Suppressor macrophage treated with lipopolysaccharide for 4 hours (primary cell): ENCODE data around the gene CD99L2.
A peak's percentile ranks its signal among the peaks of the same experiment; 100 is the strongest.

ENCODE experiments used
- DNase-seq: peaks from one replicate; pipeline ENCODE4 v3.0.0-alpha.2; 2020

CD99L2 gene

DNA sequence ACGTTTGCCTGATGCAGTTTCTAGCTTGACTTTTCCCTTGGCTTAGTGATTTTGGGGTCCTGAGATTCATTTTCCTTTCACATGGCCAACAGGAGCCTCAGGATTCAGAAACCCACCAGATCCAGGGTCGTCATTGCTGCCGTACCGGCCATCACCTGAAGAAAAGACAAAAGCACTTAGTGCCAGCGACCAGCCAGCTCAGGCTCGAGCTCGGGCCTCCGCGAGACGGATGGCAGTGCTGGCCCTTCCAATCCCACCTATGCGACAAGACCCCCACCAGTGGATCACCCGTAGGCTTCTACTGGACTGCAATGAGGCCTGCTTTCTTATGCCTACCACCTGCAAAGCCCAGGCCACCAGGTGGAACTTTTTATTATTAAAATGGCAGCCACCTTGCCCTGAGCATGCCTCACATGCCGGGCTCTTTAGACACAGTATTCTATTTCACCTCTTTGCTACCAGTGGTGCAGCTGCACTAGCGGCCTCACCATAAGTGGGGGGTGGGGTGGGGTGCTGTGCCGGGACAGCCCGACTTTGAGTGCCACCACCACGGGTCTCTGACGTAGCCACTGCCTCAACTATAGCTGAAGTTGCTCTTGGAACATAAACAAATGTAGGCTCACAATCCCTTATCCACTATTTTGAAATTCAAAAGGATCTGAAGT lies 121.0 kb downstream of the CD99L2 start:
- DNase-seq = no peak

GRCh38 chrX:150775569-150776350 lies 122.7 kb downstream of the CD99L2 start:
- DNase-seq = no peak

DNA sequence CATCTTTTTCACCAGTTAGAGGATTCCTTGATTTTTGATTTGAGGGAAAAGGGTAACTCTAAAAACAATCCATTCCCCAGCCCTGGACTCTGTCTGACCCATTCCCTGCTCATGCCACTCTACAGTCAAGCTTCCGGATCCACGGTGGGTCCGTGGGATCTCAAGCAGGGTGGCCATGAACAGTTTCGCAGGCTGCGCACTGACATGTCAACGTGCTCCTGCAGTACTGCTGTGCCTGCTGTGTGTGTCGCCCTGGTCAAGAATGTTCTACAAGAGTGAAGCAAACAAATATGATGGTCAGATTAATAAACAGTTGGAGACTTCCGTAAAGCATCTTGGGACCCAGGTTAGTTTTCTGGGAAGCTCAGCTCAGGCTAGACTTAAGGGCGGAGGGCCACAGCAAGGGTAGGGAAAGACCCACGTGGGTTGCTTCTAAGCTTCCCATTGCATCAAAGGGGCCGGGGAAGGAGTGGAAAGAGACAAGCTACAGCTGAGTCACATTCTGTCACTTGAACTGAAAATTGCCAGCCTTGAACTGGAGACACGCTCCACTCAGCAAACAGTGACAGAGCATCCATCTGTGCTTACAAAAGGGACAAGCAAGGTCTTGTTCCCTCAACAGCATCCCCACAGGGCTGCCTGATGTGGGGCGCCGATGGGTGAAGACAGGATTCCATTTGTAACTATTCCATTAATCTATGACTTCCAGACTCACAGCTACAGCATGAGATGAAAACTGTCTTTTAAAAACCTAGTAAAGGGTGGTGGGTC lies 123.5 kb downstream of the CD99L2 start:
- DNase-seq = no peak

- DNase-seq = no peak
Measured at GRCh38 chrX:150773634-150774033, 124.8 kb downstream of the CD99L2 start.

DNA sequence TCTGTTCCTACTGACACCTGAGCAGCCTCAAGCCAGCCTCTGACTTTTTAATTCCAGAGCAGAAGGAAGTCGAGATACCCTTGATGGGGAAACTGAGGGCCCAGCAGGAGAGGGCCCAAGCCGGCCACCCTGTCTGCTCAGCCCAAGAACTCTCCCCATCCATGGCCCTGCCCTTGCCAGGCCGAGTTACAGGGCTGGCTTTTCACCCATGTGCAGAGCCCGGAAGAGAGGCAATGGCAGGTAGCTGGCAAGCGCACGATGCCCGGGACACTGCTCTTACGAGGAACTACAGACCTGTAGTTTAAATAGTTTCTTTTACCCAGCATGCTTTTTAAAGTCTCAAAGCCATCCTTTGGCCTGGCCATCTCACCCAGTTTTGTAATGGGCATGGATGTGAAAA lies 125.4 kb downstream of the CD99L2 start:
- DNase-seq = no peak

DNA sequence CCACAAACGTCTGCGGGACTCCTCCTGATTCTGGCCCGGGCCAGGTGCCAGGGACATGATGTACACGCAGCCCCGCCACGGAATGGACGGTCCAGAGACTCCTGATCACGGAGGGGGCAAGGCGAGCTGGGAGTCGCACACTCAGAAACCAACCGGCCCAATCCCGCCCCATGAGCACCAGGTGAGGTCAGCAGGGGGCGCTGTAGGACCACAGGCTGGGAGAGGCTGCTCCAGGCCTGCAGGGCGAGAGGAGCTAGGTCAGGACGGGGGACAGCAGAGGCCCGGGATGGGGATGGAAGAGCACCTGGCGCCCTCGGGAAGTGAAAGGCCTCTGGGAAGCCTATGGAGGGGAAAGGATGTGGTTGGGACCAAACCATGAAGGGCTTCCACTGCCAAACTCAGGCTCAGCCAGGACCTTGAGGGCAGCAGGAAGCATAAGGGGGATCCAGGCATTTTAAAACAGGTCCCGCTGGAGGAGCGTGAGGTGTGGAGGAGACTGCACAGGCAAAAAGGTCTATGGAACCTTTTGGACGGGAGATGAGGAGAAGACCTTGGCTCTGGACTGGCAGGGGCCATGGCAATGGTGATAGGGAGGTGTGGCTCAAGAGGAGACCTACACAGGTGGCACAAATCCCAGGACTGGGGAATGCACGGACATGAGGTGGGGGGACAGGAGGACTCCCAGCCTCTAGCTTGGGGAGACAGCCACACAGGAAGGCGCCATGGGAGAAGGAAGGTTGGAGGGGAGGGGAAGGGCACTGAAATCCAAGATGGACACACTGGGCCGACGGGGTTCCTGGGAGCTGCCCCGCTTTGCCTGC lies 126.1 kb downstream of the CD99L2 start:
- peak; percentile 76 for DNase-seq

- no peak for DNase-seq
Measured at GRCh38 chrX:150771116-150771515, 127.4 kb downstream of the CD99L2 start.

DNA sequence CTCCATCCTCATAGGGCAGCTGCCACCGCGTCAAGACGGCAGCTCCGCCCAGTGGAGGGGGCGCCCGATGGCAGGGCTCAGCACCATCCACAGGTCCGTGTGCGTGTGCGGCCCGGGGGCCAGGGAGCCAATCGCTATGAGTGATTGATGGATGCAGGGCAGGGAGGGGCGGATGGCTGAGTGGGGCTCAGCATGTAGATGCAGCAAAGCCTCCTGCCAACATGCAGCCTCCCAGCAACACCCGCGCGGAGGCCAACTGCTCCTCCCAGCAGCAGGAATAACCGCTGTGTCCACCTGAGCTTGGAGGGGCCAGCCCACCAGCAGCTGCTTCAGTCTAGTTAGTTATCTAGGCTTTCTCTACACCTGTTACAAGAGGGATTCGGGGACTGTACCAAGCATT lies 127.8 kb downstream of the CD99L2 start:
- DNase-seq = no peak

DNA sequence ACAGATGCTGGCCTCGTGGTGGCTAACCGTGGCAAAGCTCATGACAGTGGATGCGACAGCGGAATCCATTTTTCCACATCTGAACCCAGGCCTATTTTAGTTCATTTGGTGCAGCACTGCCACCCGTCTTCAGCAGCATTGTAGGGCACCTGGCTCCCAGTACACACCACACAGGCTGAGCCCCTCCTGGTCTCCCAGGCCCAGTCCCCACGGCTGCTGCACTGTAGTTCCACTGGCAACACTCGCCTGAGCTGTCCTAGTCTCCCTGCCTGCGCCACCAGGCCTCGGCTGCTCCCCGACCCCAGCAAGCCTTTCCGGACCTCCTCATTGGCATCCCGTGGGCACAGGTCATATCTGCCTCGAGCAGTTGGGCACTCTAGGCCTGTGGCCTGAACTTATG lies 129.1 kb downstream of the CD99L2 start:
- no peak for DNase-seq

- DNase-seq = no peak
Measured at GRCh38 chrX:150768580-150769190, 129.8 kb downstream of the CD99L2 start.

DNA sequence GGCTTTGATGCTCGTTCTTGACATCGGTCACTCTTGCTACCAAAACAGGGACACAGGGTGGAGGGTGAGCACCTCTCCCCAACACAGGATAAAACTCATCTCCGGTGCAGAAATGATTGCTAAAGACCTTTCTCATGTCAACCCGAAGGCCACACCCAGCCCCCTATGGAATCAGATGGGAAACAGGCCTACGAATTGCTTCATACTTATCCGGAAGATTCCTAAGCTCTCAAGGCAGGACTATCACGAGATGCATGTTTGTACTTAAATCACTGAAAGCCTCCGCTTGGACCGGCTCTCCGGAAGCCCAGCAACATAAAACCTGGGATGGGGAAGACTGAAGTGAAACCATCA lies 130.4 kb downstream of the CD99L2 start:
- no peak for DNase-seq

- peak; percentile 61 for DNase-seq
Measured at GRCh38 chrX:150767475-150768131, 130.9 kb downstream of the CD99L2 start.

DNA sequence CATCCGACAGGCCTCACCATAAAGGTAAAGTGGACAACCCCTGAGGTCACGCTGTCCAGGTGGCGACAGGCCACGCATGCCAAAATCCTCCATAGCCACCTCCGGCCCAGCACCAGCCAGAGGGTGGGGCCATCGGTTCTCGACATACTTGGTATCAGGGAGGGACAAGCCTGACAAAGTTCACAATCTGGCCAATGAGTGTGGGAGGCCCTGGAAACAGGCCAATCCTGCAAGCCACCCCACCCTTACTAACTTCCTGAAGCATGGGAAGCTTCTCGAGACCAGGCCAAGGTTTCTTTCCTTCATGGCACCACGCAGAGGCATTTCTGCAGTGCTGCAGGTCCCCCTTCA lies 131.4 kb downstream of the CD99L2 start:
- DNase-seq = no peak

GRCh38 chrX:150766351-150767044 lies 132.0 kb downstream of the CD99L2 start:
- DNase-seq = no peak

DNA sequence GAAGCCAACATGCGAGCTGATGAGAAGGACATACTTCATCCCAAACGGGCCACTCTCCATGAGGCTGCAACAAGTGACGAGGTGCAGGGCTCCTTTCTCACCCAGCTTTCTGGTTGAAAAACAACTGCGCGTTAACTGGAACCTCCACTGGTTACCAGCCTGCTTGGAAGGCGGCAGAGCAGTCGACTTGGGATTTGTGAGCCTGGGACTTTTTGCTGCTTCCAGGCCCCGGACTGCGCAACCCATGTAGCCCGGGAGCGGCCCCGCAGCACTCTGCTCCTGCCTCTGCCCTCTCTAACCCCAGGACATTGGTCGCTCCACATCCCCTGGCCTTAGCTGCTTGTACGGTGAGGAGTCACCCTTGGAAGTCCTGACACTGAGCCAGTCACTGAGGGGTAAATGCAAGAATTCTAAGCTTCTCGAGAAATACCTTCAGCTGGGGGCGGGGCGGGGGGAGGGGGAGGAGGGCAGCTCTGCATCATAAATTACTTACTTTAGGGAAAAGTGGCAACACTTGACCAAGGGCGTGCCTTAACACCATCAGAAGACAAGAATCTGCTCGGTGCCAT lies 132.6 kb downstream of the CD99L2 start:
- DNase-seq = no peak

- DNase-seq = no peak
Measured at GRCh38 chrX:150765237-150765636, 133.2 kb downstream of the CD99L2 start.

GRCh38 chrX:150763810-150764209 lies 134.7 kb downstream of the CD99L2 start:
- no peak for DNase-seq

DNA sequence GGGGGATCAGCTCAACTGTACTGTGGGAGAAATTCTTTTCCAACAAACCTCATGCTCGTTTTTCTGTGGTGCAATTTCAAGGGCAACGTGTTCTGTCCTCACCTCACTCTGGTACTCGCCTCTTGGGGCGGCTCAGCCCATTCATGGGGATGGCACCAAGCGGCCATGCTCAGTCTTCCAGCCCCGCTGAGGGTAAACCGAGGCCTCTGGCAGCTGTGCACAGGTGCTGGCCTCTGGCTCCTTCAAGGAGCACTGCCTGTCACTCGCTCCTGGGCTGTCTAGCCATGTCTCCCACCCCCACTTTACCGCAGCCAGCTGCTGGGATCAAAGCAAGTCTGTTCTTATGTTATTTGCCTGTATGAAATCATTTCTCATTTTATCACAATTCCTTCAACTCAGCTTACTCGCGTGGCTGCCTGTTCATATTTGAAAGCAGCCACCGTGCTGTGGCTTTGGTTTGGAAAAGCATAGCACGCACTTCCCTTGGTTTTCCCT lies 135.1 kb downstream of the CD99L2 start:
- no peak for DNase-seq

GRCh38 chrX:150762258-150763165 lies 136.0 kb downstream of the CD99L2 start:
- DNase-seq = no peak

DNA sequence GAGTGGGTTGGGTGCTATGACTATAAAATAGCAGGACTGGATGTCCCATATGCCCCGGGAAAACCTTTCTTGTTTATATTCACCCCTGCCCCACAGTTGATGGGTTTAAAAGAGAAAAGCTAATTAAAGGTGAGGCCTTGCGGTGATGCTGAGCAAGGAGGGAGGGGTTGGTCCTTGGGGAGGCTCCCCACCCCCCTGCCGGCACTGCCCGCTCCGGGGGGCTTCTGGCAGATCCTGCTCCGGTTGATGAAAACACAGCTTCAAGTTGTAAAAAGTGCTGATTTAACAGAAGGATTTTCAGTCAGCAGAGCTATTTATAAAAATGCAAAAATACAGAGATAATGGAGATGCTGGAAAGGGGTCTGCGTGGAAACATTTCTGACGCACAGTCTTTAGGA lies 136.7 kb downstream of the CD99L2 start:
- no peak for DNase-seq
